Astrocyte (in vitro differentiated cells and primary cell): ENCODE measurements around the gene PADI6. TPM values are rescaled to one million over a fixed set of nuclear protein-coding genes. Genes with fewer than 3 reads are reported as not detected.

ENCODE experiments used
- DNase-seq: peaks from one replicate; pipeline ENCODE4 v3.0.0-alpha.2; 2010; ENCODE audit warnings: low read depth
- FAIRE-seq: peaks from 2 replicates; lab custom pipeline; 2011; peaks lifted over from hg19 to GRCh38; lab: Jason Lieb, UNC
- H2AFZ ChIP-seq: 2 replicates; pipeline ENCODE4 v1.6.0; 2012; ENCODE audit warnings: low read depth, low read length, inconsistent platforms
- H3K27ac ChIP-seq: 2 replicates; pipeline ENCODE4 v1.5.1; 2011; ENCODE audit warnings: low read depth, low read length, inconsistent platforms
- H3K27me3 ChIP-seq: 2 replicates; pipeline ENCODE4 v1.6.0; 2011; ENCODE audit warnings: low read length, inconsistent platforms; ENCODE audit not compliant: insufficient read depth
- H3K36me3 ChIP-seq: 2 replicates; pipeline ENCODE4 v1.5.1; 2011; ENCODE audit warnings: low read length, inconsistent platforms; ENCODE audit not compliant: insufficient read depth
- H3K4me1 ChIP-seq: 2 replicates; pipeline ENCODE4 v1.5.1; 2011; ENCODE audit warnings: low read length, inconsistent platforms; ENCODE audit not compliant: insufficient read depth
- H3K4me2 ChIP-seq: 2 replicates; pipeline ENCODE4 v1.6.0; 2012; ENCODE audit warnings: low read length, inconsistent platforms
- H3K4me3 ChIP-seq: 2 replicates; pipeline ENCODE4 v1.5.1; 2011; ENCODE audit warnings: low read depth, mild to moderate bottlenecking, low read length, inconsistent platforms; ENCODE audit not compliant: insufficient read depth
- H3K79me2 ChIP-seq: 2 replicates; pipeline ENCODE4 v1.6.0; 2012; ENCODE audit warnings: mild to moderate bottlenecking, low read length, inconsistent platforms; ENCODE audit not compliant: insufficient read depth
- H3K9ac ChIP-seq: 2 replicates; pipeline ENCODE4 v1.6.0; 2012; ENCODE audit warnings: mild to moderate bottlenecking, low read length, inconsistent platforms
- H3K9me3 ChIP-seq: 2 replicates; pipeline ENCODE4 v1.5.1; 2012; ENCODE audit warnings: low read depth, mild to moderate bottlenecking, low read length, inconsistent platforms; ENCODE audit not compliant: insufficient read depth
- H4K20me1 ChIP-seq: 2 replicates; pipeline ENCODE4 v1.6.0; 2012; ENCODE audit warnings: low read length, inconsistent platforms; ENCODE audit not compliant: insufficient read depth
- H3K27ac Mint-ChIP-seq: one replicate; pipeline ENCODE4 v1.8.0; 2021; ENCODE audit warnings: mild to moderate bottlenecking, mixed read lengths; ENCODE audit not compliant: unreplicated experiment
- H3K27me3 Mint-ChIP-seq: one replicate; pipeline ENCODE4 v1.8.0; 2021; ENCODE audit warnings: low read depth, mixed read lengths; ENCODE audit not compliant: unreplicated experiment
- H3K36me3 Mint-ChIP-seq: one replicate; pipeline ENCODE4 v1.8.0; 2021; ENCODE audit warnings: low read depth, mixed read lengths; ENCODE audit not compliant: unreplicated experiment
- H3K4me1 Mint-ChIP-seq: one replicate; pipeline ENCODE4 v1.8.0; 2021; ENCODE audit warnings: low read depth, mixed read lengths; ENCODE audit not compliant: unreplicated experiment
- H3K4me3 Mint-ChIP-seq: one replicate; pipeline ENCODE4 v1.8.0; 2021; ENCODE audit warnings: mild to moderate bottlenecking, moderate library complexity, mixed read lengths; ENCODE audit not compliant: unreplicated experiment
- H3K9me3 Mint-ChIP-seq: one replicate; pipeline ENCODE4 v1.8.0; 2021; ENCODE audit warnings: mild to moderate bottlenecking, mixed read lengths; ENCODE audit not compliant: unreplicated experiment
- EZH2 ChIP-seq: IDR thresholded peaks from 2 replicates; pipeline ENCODE4 v1.6.1; 2012; ENCODE audit warnings: mild to moderate bottlenecking, low read length, inconsistent platforms; ENCODE audit not compliant: insufficient read depth
- total RNA-seq: library from RNA; stranded (reverse); gene quantifications from 2 replicates; pipeline ENCODE4 v1.2.1, GENCODE V29; 2021
- TF ChIP-seq, protein P1 (sequence below): IDR thresholded peaks from 2 replicates; pipeline ENCODE4 v1.5.1; 2011; ENCODE audit warnings: low read depth, mild to moderate bottlenecking, inconsistent platforms, low read length, moderate library complexity; ENCODE audit not compliant: insufficient read depth

PADI6 gene
- total RNA-seq, 1 donor from 2014 or later, result not detected

- H3K36me3 ChIP-seq, result no peaks in the 10 kb centered on the region
- Mint-ChIP-seq H3K4me3 (no peak overlapping the region), H3K27me3 (peaks cover 41% of the 10 kb centered on the region), H3K27ac (no peak overlapping the region), H3K4me1 (peaks cover 4% of the 10 kb centered on the region), H3K9me3 (peaks cover 9% of the 10 kb centered on the region), H3K36me3 (peaks cover 5% of the 10 kb centered on the region)
- H3K27me3 ChIP-seq, result peaks cover 6% of the 10 kb centered on the region
- DNase-seq, result no peak
- H3K79me2 ChIP-seq, result no peaks in the 10 kb centered on the region
- no peak overlapping the region for H3K9ac ChIP-seq
- H3K4me2 ChIP-seq, result no peak overlapping the region
- no peaks in the 10 kb centered on the region for H4K20me1 ChIP-seq
- TF ChIP-seq EZH2, result no peak
- TF ChIP-seq, protein P1, sequence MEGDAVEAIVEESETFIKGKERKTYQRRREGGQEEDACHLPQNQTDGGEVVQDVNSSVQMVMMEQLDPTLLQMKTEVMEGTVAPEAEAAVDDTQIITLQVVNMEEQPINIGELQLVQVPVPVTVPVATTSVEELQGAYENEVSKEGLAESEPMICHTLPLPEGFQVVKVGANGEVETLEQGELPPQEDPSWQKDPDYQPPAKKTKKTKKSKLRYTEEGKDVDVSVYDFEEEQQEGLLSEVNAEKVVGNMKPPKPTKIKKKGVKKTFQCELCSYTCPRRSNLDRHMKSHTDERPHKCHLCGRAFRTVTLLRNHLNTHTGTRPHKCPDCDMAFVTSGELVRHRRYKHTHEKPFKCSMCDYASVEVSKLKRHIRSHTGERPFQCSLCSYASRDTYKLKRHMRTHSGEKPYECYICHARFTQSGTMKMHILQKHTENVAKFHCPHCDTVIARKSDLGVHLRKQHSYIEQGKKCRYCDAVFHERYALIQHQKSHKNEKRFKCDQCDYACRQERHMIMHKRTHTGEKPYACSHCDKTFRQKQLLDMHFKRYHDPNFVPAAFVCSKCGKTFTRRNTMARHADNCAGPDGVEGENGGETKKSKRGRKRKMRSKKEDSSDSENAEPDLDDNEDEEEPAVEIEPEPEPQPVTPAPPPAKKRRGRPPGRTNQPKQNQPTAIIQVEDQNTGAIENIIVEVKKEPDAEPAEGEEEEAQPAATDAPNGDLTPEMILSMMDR, result no peak
- H3K4me3 ChIP-seq, result no peak overlapping the region
- H2AFZ ChIP-seq, result no peak overlapping the region
- FAIRE-seq, result no peak
- H3K9me3 ChIP-seq, result no peaks in the 10 kb centered on the region
- H3K4me1 ChIP-seq, result peaks cover 6% of the 10 kb centered on the region
- no peak overlapping the region for H3K27ac ChIP-seq
These were observed 21.9 kb upstream of the PADI6 start for GRCh38 chr1:17350083-17350482.

GRCh38 chr1:17350928-17351446, 21.0 kb upstream of the PADI6 start:
- H3K27ac Mint-ChIP-seq, result peak overlapping the region; percentile 14
- DNase-seq, result no peak
- Histone ChIP-seq H3K27me3 (peaks cover 6% of the 10 kb centered on the region), H3K4me2 (no peak overlapping the region), H3K9me3 (no peaks in the 10 kb centered on the region), H3K9ac (no peak overlapping the region), H3K36me3 (no peaks in the 10 kb centered on the region), H3K4me1 (peaks cover 6% of the 10 kb centered on the region), H3K4me3 (no peak overlapping the region), H3K27ac (no peak overlapping the region), H4K20me1 (no peaks in the 10 kb centered on the region), H3K79me2 (no peaks in the 10 kb centered on the region), H2AFZ (no peak overlapping the region)
- H3K4me3 Mint-ChIP-seq, result no peak overlapping the region
- H3K36me3 Mint-ChIP-seq, result no peaks in the 10 kb centered on the region
- peaks cover 40% of the 10 kb centered on the region for H3K27me3 Mint-ChIP-seq
- no peaks in the 10 kb centered on the region for H3K9me3 Mint-ChIP-seq
- peaks cover 4% of the 10 kb centered on the region for H3K4me1 Mint-ChIP-seq
- no peak for FAIRE-seq
- TF ChIP-seq EZH2, result no peak
- TF ChIP-seq, protein P1, result no peak

GRCh38 chr1:17351598-17352324, 20.2 kb upstream of the PADI6 start:
- Histone ChIP-seq H4K20me1 (no peaks in the 10 kb centered on the region), H3K4me2 (no peak overlapping the region), H3K27ac (no peak overlapping the region), H3K9ac (no peak overlapping the region), H3K4me1 (peaks cover 6% of the 10 kb centered on the region), H3K79me2 (no peaks in the 10 kb centered on the region), H2AFZ (no peak overlapping the region), H3K4me3 (no peak overlapping the region), H3K36me3 (no peaks in the 10 kb centered on the region), H3K9me3 (no peaks in the 10 kb centered on the region), H3K27me3 (peaks cover 6% of the 10 kb centered on the region)
- DNase-seq (no peak), FAIRE-seq (no peak)
- no peak overlapping the region for H3K4me3 Mint-ChIP-seq
- no peaks in the 10 kb centered on the region for H3K36me3 Mint-ChIP-seq
- no peaks in the 10 kb centered on the region for H3K9me3 Mint-ChIP-seq
- TF ChIP-seq, protein P1, result no peak
- TF ChIP-seq EZH2, result no peak
- H3K27ac Mint-ChIP-seq, result no peak overlapping the region
- peaks cover 40% of the 10 kb centered on the region for H3K27me3 Mint-ChIP-seq
- peaks cover 4% of the 10 kb centered on the region for H3K4me1 Mint-ChIP-seq
